Stimulated activated CD4-positive, alpha-beta T cell treated with anti-CD3 and anti-CD28 coated beads, Interleukin-15, amount 100 ng/mL, for 48 hours (primary cell): ENCODE data around the gene TMOD3.
"Not testable (repeated sequence)": the region's sequence is repeated elsewhere in the genome, so short reads cannot be mapped to it uniquely, and the experiment has no call there.

Experiments used
- DNase-seq, 2 donors: peaks; one replicate each; pipeline ENCODE4 v3.0.0-alpha.2; 2020; ENCODE audit warnings: low read depth in 2 of 2

Gene TMOD3

DNA sequence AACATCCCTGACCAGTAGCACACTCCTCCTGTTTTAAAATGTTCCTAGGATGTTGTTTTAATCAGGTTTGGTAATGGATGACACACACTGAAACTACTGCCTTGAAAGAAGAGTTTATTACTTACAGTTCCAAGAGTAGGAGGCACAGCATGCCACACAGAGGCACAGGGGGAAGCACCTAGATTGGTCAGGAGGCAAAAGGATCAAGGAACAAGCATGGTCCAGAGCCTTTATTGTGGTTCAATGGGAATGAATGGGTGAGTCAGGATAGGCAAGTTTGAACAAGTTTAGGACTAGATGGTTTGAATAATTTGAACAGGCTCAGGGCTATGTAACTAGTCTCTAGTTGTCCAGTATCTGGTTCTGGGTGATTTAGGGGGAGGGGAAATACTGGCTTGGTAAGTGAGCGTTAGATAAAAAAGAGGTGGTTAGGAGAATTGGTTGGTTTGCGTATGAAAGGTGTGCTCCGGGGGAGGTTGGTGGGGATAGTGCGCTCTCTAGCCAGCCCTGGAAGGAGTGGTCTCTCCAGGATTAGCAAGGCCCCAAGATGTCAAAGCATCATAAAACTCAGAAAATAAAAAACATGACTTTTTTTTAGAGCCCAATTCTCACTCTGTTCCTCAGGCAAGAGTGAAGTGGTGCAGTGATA, 35.1 kb downstream of the TMOD3 start:
- DNase-seq: peak; percentile 10 to 23

- DNase-seq: no peak
Measured at GRCh38 chr15:51865317-51865716, 35.9 kb downstream of the TMOD3 start.

DNA sequence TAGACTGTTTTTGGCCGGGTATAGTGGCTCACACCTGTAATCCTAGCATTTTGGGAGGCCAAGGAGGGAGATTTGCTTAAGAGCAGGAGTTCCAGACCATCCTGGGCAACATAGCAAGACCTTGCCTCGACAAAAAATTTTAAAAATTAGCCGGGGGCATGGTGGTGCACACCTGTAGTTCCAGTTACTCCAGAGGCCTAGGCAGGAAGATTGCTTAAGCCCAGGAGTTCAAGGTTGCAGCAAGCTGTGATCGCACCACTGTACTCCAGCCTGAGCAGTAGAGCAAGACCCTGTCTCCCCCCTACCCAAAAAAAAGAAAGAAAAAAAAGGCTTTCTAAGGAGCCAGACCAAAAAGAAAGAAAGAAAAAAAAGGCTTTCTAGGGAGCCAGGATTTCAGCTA, 36.7 kb downstream of the TMOD3 start:
- DNase-seq: no peak

GRCh38 chr15:51866751-51867150, 37.3 kb downstream of the TMOD3 start:
- DNase-seq: no peak

- no peak for DNase-seq
Measured at GRCh38 chr15:51869060-51869421, 39.6 kb downstream of the TMOD3 start.

- DNase-seq: no peak
Measured at GRCh38 chr15:51870774-51871173, 41.3 kb downstream of the TMOD3 start.

GRCh38 chr15:51874751-51875644, 45.5 kb downstream of the TMOD3 start:
- no peak for DNase-seq

- no peak for DNase-seq
Measured at GRCh38 chr15:51876169-51876568, 46.7 kb downstream of the TMOD3 start.

DNA sequence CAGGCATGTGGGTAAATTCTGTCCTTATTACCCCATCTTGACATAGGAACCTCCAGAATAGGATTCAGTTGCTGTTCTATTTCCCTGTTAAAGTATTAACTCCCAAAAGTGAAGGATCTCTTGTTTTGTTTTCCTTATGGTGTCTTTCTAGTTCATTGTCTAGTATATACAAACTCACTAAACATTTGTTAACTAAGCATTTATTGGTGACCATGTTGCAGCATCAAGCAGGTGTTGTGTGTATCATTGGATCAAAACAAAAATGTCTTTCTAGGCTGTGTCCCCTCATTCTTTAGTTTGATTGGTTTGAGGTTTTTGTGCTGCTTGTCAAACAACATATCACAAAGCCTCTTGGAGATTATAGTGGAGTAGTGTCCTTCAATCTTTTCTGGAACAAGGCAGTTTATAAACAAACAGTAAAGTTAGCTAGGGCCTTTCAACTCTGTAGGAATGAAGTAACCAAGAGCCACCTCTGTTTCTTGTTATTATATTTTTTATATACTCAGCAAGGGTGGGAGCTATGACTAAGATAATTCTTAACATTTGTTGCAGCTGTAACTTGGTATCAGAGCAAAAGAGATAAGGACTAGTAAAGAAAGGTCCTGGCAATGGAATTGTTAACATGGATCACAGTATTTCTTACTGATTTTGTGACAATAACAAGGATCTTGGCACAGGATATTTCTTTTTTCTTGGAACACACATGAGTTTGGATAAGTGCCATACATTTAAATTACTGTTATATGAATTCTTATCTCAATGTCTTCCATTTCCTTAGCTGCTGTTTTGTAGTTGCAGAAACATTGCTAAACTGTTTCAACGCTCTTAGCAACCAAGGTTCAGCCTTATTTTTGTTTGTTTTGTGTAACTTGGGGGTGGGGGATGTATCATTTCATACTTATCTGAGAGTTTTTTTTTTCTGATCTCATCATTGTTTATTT, 49.3 kb downstream of the TMOD3 start:
- no peak for DNase-seq

GRCh38 chr15:51879555-51879954, 50.1 kb downstream of the TMOD3 start:
- no peak for DNase-seq

- DNase-seq: no peak
Measured at GRCh38 chr15:51883271-51883837, 53.9 kb downstream of the TMOD3 start.

- no peak for DNase-seq
Measured at GRCh38 chr15:51884041-51884440, 54.6 kb downstream of the TMOD3 start.

- no peak for DNase-seq
Measured at GRCh38 chr15:51884517-51885236, 55.2 kb downstream of the TMOD3 start.

GRCh38 chr15:51885758-51886157, 56.3 kb downstream of the TMOD3 start:
- not testable (repeated sequence) for DNase-seq

GRCh38 chr15:51887887-51888592, 58.6 kb downstream of the TMOD3 start:
- no peak for DNase-seq

GRCh38 chr15:51888593-51889195, 59.2 kb downstream of the TMOD3 start:
- no peak for DNase-seq

DNA sequence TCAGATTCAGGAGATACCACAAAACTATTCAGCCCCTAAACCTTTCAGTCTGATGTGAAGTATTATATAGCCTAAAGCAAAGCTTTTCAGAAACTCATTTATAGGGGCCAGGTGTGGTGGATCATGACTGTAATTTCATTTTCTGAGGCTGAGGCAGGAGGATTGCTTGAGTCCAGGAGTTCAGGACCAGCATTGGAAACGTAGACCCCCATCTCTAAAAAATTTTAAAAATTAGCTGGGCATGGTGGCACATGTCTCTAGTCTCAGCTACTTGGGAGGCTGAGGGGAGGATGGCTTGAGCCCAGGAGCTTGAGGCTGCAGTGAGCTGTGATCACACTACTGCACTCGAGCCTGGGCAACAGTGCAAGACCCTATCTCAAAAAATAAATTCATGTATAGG, 60.0 kb downstream of the TMOD3 start:
- no peak for DNase-seq

GRCh38 chr15:51904421-51904820, 75.0 kb downstream of the TMOD3 start:
- no peak for DNase-seq

DNA sequence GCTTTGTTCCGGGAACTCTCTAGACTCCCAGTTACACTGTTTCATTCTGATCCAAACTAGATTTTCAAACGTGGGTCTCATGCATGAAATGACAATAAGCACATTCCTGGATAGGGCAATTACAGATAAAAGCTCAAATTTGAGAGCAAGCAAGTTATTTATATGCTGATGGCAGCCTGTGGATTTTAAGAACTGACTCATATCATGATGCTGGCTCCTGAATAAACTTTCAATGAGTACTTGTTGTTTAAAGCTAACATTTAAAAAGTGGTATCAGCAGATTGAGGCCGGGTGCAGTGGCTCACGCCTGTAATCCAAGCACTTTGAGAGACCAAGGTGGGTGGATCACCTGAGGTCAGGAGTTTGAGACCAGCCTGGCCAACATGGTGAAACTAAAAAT, 75.5 kb downstream of the TMOD3 start:
- no peak for DNase-seq
